ENCODE data around the gene EMC8. TPM values are rescaled to one million over a fixed set of nuclear protein-coding genes. Genes with fewer than 3 reads are reported as not detected.

Gene EMC8
- total and polyA plus RNA-seq, 2 experiments from 2014 or later, result 51.1 to 69.4 TPM

DNA sequence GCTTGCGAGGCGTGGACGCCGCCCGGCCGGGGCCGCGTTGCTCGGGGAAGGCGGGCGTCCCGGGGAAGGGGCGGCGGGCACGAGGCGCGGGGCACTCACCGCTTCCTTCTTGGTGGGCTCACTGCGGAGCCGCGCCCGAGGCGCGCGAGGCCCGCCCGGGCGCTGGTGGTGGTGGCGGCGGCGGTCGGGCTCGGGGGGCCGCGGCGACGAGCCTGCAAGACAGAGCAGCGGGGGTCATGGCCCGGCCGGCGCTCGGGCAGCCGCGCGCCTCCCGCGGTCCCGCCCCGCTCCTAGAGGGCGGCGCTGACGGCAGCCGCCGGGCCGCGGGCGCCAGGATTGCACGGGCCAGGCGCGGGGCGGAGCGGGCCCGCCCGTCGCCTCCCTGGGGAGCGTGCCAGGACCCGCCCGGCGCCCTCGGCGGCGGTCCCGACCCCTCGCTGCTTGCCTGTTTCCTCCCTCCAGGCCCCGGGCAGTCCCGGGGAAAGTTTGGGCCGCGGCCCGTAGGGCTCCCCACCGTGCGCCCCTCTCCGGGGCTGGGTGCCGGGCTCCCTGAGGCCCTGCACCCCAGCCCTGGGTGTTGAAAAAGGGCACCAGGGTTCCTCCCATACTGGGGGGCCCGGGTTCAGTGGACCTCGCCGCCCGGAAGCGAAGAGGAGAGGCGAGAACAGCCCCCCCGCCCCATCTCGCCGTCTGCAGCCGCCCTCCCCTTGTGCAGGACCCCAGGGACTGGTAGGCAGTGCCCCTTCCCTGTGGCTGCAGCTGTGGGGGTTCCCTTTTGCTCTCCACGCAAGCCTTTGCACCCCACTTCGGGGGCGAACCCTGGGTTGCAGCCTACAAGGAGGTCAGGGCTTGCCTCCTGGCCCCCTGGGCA, 48.3 kb downstream of the EMC8 start, which contains the start of gene C16orf74:
Gene C16orf74 (minus strand): TSS at position 270 of the 871 bp plus-strand sequence. CDS start 15,879 bp downstream, outside the sequence.
- Mint-ChIP-seq H3K27ac (no peak within 1 kb of the TSS), H3K4me1 (peaks cover 46% of the 10 kb centered on the region), H3K9me3 (no peaks in the 10 kb centered on the region), H3K4me3 (peak within 1 kb of the TSS; percentile 85), H3K27me3 (ENCODE audit: insufficient read depth, low read depth, poor library complexity) (peaks cover 37% of the 10 kb centered on the region), H3K36me3 (ENCODE audit: low read depth) (no peaks in the 10 kb centered on the region)
- H2AFZ ChIP-seq, result peak within 1 kb of the TSS; percentile 93
- no peaks in the 10 kb centered on the region for H3K36me3 ChIP-seq (ENCODE audit: insufficient read depth)
- DNase-seq (ENCODE audit: low spot score), result peak; percentile 69
- peak within 1 kb of the TSS; percentile 95 for H3K4me2 ChIP-seq
- no peak within 1 kb of the TSS for H3K27ac ChIP-seq (ENCODE audit: low read depth)
- peak; percentile 45 for ATAC-seq
- peaks cover 3% of the 10 kb centered on the region; the same call in 1 of the 2 replicates for H3F3A ChIP-seq (replicated peaks; ENCODE audit: low read depth)
- peaks cover 27% of the 10 kb centered on the region for H3K27me3 ChIP-seq (ENCODE audit: insufficient read depth)
- peaks cover 45% of the 10 kb centered on the region for H3K4me1 ChIP-seq (ENCODE audit: insufficient read depth)
- H3K9me2 ChIP-seq (ENCODE audit: insufficient read depth), result no peaks in the 10 kb centered on the region
- TF ChIP-seq, protein P1, sequence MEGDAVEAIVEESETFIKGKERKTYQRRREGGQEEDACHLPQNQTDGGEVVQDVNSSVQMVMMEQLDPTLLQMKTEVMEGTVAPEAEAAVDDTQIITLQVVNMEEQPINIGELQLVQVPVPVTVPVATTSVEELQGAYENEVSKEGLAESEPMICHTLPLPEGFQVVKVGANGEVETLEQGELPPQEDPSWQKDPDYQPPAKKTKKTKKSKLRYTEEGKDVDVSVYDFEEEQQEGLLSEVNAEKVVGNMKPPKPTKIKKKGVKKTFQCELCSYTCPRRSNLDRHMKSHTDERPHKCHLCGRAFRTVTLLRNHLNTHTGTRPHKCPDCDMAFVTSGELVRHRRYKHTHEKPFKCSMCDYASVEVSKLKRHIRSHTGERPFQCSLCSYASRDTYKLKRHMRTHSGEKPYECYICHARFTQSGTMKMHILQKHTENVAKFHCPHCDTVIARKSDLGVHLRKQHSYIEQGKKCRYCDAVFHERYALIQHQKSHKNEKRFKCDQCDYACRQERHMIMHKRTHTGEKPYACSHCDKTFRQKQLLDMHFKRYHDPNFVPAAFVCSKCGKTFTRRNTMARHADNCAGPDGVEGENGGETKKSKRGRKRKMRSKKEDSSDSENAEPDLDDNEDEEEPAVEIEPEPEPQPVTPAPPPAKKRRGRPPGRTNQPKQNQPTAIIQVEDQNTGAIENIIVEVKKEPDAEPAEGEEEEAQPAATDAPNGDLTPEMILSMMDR (conservative IDR thresholded peaks at IDR 0.05; ENCODE audit: low read depth in 2 of 2), result no peak
- TF ChIP-seq STAT1 (IDR thresholded peaks at IDR 0.05; ENCODE audit: unreplicated experiment), result no peak
- TF ChIP-seq EZH2 (IDR thresholded peaks at IDR 0.05; ENCODE audit: low read depth, unreplicated experiment), result no peak
- TF ChIP-seq JUNB (IDR thresholded peaks at IDR 0.05; ENCODE audit: unreplicated experiment), result no peak
- TF ChIP-seq, protein P2, sequence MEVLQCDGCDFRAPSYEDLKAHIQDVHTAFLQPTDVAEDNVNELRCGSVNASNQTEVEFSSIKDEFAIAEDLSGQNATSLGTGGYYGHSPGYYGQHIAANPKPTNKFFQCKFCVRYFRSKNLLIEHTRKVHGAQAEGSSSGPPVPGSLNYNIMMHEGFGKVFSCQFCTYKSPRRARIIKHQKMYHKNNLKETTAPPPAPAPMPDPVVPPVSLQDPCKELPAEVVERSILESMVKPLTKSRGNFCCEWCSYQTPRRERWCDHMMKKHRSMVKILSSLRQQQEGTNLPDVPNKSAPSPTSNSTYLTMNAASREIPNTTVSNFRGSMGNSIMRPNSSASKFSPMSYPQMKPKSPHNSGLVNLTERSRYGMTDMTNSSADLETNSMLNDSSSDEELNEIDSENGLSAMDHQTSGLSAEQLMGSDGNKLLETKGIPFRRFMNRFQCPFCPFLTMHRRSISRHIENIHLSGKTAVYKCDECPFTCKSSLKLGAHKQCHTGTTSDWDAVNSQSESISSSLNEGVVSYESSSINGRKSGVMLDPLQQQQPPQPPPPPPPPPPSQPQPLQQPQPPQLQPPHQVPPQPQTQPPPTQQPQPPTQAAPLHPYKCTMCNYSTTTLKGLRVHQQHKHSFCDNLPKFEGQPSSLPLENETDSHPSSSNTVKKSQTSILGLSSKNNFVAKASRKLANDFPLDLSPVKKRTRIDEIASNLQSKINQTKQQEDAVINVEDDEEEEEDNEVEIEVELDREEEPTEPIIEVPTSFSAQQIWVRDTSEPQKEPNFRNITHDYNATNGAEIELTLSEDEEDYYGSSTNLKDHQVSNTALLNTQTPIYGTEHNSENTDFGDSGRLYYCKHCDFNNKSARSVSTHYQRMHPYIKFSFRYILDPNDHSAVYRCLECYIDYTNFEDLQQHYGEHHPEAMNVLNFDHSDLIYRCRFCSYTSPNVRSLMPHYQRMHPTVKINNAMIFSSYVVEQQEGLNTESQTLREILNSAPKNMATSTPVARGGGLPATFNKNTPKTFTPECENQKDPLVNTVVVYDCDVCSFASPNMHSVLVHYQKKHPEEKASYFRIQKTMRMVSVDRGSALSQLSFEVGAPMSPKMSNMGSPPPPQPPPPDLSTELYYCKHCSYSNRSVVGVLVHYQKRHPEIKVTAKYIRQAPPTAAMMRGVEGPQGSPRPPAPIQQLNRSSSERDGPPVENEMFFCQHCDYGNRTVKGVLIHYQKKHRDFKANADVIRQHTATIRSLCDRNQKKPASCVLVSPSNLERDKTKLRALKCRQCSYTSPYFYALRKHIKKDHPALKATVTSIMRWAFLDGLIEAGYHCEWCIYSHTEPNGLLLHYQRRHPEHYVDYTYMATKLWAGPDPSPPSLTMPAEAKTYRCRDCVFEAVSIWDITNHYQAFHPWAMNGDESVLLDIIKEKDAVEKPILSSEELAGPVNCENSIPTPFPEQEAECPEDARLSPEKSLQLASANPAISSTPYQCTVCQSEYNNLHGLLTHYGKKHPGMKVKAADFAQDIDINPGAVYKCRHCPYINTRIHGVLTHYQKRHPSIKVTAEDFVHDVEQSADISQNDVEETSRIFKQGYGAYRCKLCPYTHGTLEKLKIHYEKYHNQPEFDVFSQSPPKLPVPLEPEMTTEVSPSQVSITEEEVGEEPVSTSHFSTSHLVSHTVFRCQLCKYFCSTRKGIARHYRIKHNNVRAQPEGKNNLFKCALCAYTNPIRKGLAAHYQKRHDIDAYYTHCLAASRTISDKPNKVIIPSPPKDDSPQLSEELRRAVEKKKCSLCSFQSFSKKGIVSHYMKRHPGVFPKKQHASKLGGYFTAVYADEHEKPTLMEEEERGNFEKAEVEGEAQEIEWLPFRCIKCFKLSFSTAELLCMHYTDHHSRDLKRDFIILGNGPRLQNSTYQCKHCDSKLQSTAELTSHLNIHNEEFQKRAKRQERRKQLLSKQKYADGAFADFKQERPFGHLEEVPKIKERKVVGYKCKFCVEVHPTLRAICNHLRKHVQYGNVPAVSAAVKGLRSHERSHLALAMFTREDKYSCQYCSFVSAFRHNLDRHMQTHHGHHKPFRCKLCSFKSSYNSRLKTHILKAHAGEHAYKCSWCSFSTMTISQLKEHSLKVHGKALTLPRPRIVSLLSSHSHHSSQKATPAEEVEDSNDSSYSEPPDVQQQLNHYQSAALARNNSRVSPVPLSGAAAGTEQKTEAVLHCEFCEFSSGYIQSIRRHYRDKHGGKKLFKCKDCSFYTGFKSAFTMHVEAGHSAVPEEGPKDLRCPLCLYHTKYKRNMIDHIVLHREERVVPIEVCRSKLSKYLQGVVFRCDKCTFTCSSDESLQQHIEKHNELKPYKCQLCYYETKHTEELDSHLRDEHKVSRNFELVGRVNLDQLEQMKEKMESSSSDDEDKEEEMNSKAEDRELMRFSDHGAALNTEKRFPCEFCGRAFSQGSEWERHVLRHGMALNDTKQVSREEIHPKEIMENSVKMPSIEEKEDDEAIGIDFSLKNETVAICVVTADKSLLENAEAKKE (CRISPR knock-in tag; IDR thresholded peaks at IDR 0.05), result no peak
- TF ChIP-seq NANOG (IDR thresholded peaks at IDR 0.05; ENCODE audit: borderline replicate concordance), result no peak
- no peak for TF ChIP-seq CREB1 (CRISPR knock-in tag; IDR thresholded peaks at IDR 0.05; ENCODE audit: low read depth)
- TF ChIP-seq POLR2AphosphoS5 (IDR thresholded peaks at IDR 0.05; ENCODE audit: low read depth), result no peak
- no peak for TF ChIP-seq ZNF114 (CRISPR knock-in tag; IDR thresholded peaks at IDR 0.05)
- TF ChIP-seq ZNF331 (CRISPR knock-in tag; IDR thresholded peaks at IDR 0.05; ENCODE audit: low read depth), result no peak
- no peak for TF ChIP-seq EZH2phosphoT487 (IDR thresholded peaks at IDR 0.05; ENCODE audit: unreplicated experiment)
- TF ChIP-seq, protein P3, sequence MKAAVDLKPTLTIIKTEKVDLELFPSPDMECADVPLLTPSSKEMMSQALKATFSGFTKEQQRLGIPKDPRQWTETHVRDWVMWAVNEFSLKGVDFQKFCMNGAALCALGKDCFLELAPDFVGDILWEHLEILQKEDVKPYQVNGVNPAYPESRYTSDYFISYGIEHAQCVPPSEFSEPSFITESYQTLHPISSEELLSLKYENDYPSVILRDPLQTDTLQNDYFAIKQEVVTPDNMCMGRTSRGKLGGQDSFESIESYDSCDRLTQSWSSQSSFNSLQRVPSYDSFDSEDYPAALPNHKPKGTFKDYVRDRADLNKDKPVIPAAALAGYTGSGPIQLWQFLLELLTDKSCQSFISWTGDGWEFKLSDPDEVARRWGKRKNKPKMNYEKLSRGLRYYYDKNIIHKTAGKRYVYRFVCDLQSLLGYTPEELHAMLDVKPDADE (IDR thresholded peaks at IDR 0.05), result no peak
- TF ChIP-seq, protein P4, sequence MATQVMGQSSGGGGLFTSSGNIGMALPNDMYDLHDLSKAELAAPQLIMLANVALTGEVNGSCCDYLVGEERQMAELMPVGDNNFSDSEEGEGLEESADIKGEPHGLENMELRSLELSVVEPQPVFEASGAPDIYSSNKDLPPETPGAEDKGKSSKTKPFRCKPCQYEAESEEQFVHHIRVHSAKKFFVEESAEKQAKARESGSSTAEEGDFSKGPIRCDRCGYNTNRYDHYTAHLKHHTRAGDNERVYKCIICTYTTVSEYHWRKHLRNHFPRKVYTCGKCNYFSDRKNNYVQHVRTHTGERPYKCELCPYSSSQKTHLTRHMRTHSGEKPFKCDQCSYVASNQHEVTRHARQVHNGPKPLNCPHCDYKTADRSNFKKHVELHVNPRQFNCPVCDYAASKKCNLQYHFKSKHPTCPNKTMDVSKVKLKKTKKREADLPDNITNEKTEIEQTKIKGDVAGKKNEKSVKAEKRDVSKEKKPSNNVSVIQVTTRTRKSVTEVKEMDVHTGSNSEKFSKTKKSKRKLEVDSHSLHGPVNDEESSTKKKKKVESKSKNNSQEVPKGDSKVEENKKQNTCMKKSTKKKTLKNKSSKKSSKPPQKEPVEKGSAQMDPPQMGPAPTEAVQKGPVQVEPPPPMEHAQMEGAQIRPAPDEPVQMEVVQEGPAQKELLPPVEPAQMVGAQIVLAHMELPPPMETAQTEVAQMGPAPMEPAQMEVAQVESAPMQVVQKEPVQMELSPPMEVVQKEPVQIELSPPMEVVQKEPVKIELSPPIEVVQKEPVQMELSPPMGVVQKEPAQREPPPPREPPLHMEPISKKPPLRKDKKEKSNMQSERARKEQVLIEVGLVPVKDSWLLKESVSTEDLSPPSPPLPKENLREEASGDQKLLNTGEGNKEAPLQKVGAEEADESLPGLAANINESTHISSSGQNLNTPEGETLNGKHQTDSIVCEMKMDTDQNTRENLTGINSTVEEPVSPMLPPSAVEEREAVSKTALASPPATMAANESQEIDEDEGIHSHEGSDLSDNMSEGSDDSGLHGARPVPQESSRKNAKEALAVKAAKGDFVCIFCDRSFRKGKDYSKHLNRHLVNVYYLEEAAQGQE (IDR thresholded peaks at IDR 0.05; ENCODE audit: unreplicated experiment), result no peak
- 0 out of 2 replicates have a peak, but pooled peaks cover 3% of the 10 kb centered on the region for H3K79me2 ChIP-seq (replicated peaks; ENCODE audit: insufficient read depth)
- peak within 1 kb of the TSS; percentile 87 for H3K4me3 ChIP-seq
- H4K20me1 ChIP-seq (replicated peaks; ENCODE audit: insufficient read depth), result no peaks in the 10 kb centered on the region; the same call in 1 of the 2 replicates

Measured in GM23338 (cell line).